Dedifferentiated amniotic fluid mesenchymal stem cell (primary cell): ENCODE data around the gene XKR3.
"Not testable (repeated sequence)": the region's sequence is repeated elsewhere in the genome, so short reads cannot be mapped to it uniquely, and the experiment has no call there.

Experiments
- DNase-seq: peaks from one replicate; pipeline ENCODE4 v3.0.0-alpha.2; 2016; ENCODE audit errors: extremely low spot score

XKR3 gene

GRCh38 chr22:16804882-16805281, 20.3 kb downstream of the XKR3 start:
- no peak for DNase-seq

- no peak for DNase-seq
These were observed 21.8 kb downstream of the XKR3 start for GRCh38 chr22:16803255-16803917.

GRCh38 chr22:16801571-16801970, 23.6 kb downstream of the XKR3 start:
- DNase-seq = no peak

GRCh38 chr22:16801088-16801487, 24.1 kb downstream of the XKR3 start:
- no peak for DNase-seq

GRCh38 chr22:16800358-16800757, 24.9 kb downstream of the XKR3 start:
- DNase-seq = no peak

GRCh38 chr22:16795504-16795903, 29.7 kb downstream of the XKR3 start:
- DNase-seq = not testable (repeated sequence)

- no peak for DNase-seq
These were observed 31.4 kb downstream of the XKR3 start for GRCh38 chr22:16793831-16794230.

GRCh38 chr22:16789860-16790493, 35.2 kb downstream of the XKR3 start:
- DNase-seq = no peak

- no peak for DNase-seq
These were observed 41.3 kb downstream of the XKR3 start for GRCh38 chr22:16783930-16784354.

GRCh38 chr22:16783453-16783852, 41.8 kb downstream of the XKR3 start:
- no peak for DNase-seq

- no peak for DNase-seq
These were observed 43.4 kb downstream of the XKR3 start for GRCh38 chr22:16781764-16782329.

- no peak for DNase-seq
These were observed 44.0 kb downstream of the XKR3 start for GRCh38 chr22:16781074-16781763.

GRCh38 chr22:16777284-16777924, 47.8 kb downstream of the XKR3 start:
- no peak for DNase-seq

GRCh38 chr22:16776080-16776479, 49.1 kb downstream of the XKR3 start:
- DNase-seq = no peak

- DNase-seq = no peak
These were observed 50.2 kb downstream of the XKR3 start for GRCh38 chr22:16774911-16775500.

GRCh38 chr22:16771569-16771968, 53.6 kb downstream of the XKR3 start:
- DNase-seq = not testable (repeated sequence)

- not testable (repeated sequence) for DNase-seq
These were observed 57.3 kb downstream of the XKR3 start for GRCh38 chr22:16767927-16768326.

GRCh38 chr22:16762224-16762623, 63.0 kb downstream of the XKR3 start:
- not testable (repeated sequence) for DNase-seq

GRCh38 chr22:16760416-16760815, 64.8 kb downstream of the XKR3 start:
- DNase-seq = not testable (repeated sequence)

GRCh38 chr22:16749282-16749681, 75.9 kb downstream of the XKR3 start:
- not testable (repeated sequence) for DNase-seq

GRCh38 chr22:16748160-16748929, 76.9 kb downstream of the XKR3 start:
- not testable (repeated sequence) for DNase-seq
